K562 (cell line): ENCODE measurements around the gene TCIRG1. TPM values are rescaled to one million over a fixed set of nuclear protein-coding genes. Genes with fewer than 3 reads are reported as not detected.
"Not testable (repeated sequence)": the region's sequence is repeated elsewhere in the genome, so short reads cannot be mapped to it uniquely, and the experiment has no call there.

Experiments used
- ATAC-seq: fragments of 200-7000 bp; cut with Tn5 transposase; 3 replicates; pipeline ENCODE4 v1.9.1; 2020; ENCODE audit warnings: moderate library complexity
- BruUV-seq: library from RNA; stranded (reverse); fragments of 400-500 nt; replicated peaks from 2 replicates; lab custom pipeline; 2021; lab: Mats Ljungman, UMichigan
- CTCF ChIA-PET: fragments of 300-600 bp; formaldehyde crosslinking; extraction: SDS; loops from one replicate; lab custom pipeline; 2021; ENCODE audit warnings: low intra/inter-chr PET ratio; lab: Yijun Ruan, JAX
- POLR2A ChIA-PET: fragments of 300-600, 350-650 bp; sonication (Branson Sonifier 250); formaldehyde crosslinking; extraction: SDS; loops from one replicate; lab custom pipeline; 2021; ENCODE audit warnings: antibody characterized with exemption, inconsistent platforms; lab: Yijun Ruan, JAX
- DNase-seq, 4 experiments: peaks; one replicate each; pipeline versions ENCODE4 v3.0.0 to v3.0.0-alpha.2; 2011 to 2018; ENCODE audit warnings: low spot score in 3 of 4, mixed read lengths in 3 of 4; ENCODE audit errors: extremely low read depth in 1 of 4
- FAIRE-seq: peaks from 2 replicates; lab custom pipeline; 2011; peaks lifted over from hg19 to GRCh38; lab: Jason Lieb, UNC
- H2AFZ ChIP-seq: 2 replicates; pipeline ENCODE4 v1.6.0; 2011; ENCODE audit warnings: low read depth, low read length, control low read depth, inconsistent platforms
- H3K27ac ChIP-seq: fragments of 200-600 bp; 3 replicates; pipeline ENCODE4 v1.8.0; 2011; ENCODE audit warnings: low read depth, mild to moderate bottlenecking, control low read depth, inconsistent platforms, low read length, moderate library complexity, mixed read lengths; ENCODE audit errors: extremely low read depth
- H3K27me3 ChIP-seq, 2 experiments: fragments of 300-600 bp in 1 of 2; 2 replicates in 1 of 2; 3 replicates in 1 of 2; pipeline versions ENCODE4 v1.6.0 to v1.8.0; 2011; ENCODE audit warnings: inconsistent platforms in 2 of 2, low read length in 2 of 2, mild to moderate bottlenecking in 1 of 2, mixed read lengths in 1 of 2, moderate library complexity in 1 of 2; ENCODE audit not compliant: control insufficient read depth in 2 of 2, insufficient read depth in 2 of 2
- H3K36me3 ChIP-seq: fragments of 300-600 bp; 3 replicates; pipeline ENCODE4 v1.8.0; 2011; ENCODE audit warnings: mild to moderate bottlenecking, low read length, inconsistent platforms; ENCODE audit not compliant: control insufficient read depth, insufficient read depth
- H3K4me1 ChIP-seq, 2 experiments: fragments of 200-600 bp in 1 of 2; replicated peaks in 1 of 2; 2 replicates in 1 of 2; 3 replicates in 1 of 2; pipeline versions ENCODE4 v1.5.1 to v1.8.0; 2011; ENCODE audit warnings: inconsistent platforms in 2 of 2, low read length in 2 of 2, mild to moderate bottlenecking in 1 of 2, mixed read lengths in 1 of 2, moderate library complexity in 1 of 2; ENCODE audit not compliant: control insufficient read depth in 2 of 2, insufficient read depth in 2 of 2
- H3K4me2 ChIP-seq: 2 replicates; pipeline ENCODE4 v1.6.1; 2011; ENCODE audit warnings: low read length, control low read depth, inconsistent platforms, mixed read lengths; ENCODE audit not compliant: insufficient read depth
- H3K4me3 ChIP-seq: fragments of 200-600 bp; sonication (generic), shearing (Covaris generic); 2 replicates; pipeline ENCODE4 v1.5.1; 2016; ENCODE audit warnings: control low read depth, inconsistent platforms
- H3K79me2 ChIP-seq: fragments of 200-600 bp; 3 replicates; pipeline ENCODE4 v1.8.0; 2011; ENCODE audit warnings: low read length, inconsistent platforms; ENCODE audit not compliant: control insufficient read depth, insufficient read depth
- H3K9ac ChIP-seq, 2 experiments: 2 replicates each; pipeline versions ENCODE4 v1.6.0 to v1.6.1; 2011; ENCODE audit warnings: low read depth in 2 of 2, low read length in 2 of 2, control low read depth in 1 of 2, inconsistent platforms in 1 of 2, mild to moderate bottlenecking in 1 of 2, mixed read lengths in 1 of 2; ENCODE audit not compliant: insufficient read depth in 1 of 2
- H3K9me1 ChIP-seq: one replicate; pipeline ENCODE4 v1.6.0; 2011; ENCODE audit warnings: inconsistent platforms, mild to moderate bottlenecking, low read length, moderate library complexity; ENCODE audit not compliant: control insufficient read depth, insufficient read depth
- H3K9me3 ChIP-seq: replicated peaks from 2 replicates; pipeline ENCODE4 v1.5.1; 2011; ENCODE audit warnings: low read depth, low read length, inconsistent platforms; ENCODE audit not compliant: control insufficient read depth, insufficient read depth
- H4K20me1 ChIP-seq: replicated peaks from 2 replicates; pipeline ENCODE4 v1.6.1; 2011; ENCODE audit warnings: low read length, inconsistent platforms, mixed read lengths; ENCODE audit not compliant: control insufficient read depth, insufficient read depth
- WGBS: fragments of 100-300 bp; shearing (Covaris generic); methylation state at CpG from one replicate; pipeline ENCODE4 v1.1.6; 2016; ENCODE audit warnings: low coverage, mixed read lengths; ENCODE audit not compliant: insufficient coverage; ENCODE audit errors: missing lambda C conversion rate; 5-methylcytosine and 5-hydroxymethylcytosine counted together
- in situ Hi-C: fragments of 300-500 bp; cut with MboI; formaldehyde crosslinking; loops from 4 replicates; pipeline ENCODE4 v1.15.0; 2018; ENCODE audit warnings: inconsistent platforms, mixed read lengths
- intact Hi-C: fragments of 100-400 bp; cut with micrococcal nuclease; formaldehyde crosslinking; loops from 2 replicates; pipeline ENCODE4 v1.14.2; 2022
- polyA plus RNA-seq, 8 experiments: library from polyadenylated mRNA; depleted of rRNA in 4 of 8; stranded (reverse) in 5 of 8; unstranded in 3 of 8; fragments of >200 nt; fragmentation: Nextera tagmentation in 2 of 8; fragmentation: Illumina TruSeq in 1 of 8; extraction: Ambion mirVana in 2 of 8; extraction: Trizol in 1 of 8; gene quantifications; 2 replicates each; pipeline versions ENCODE4 v1.2.1 to v1.2.3, GENCODE V29; 2011 to 2014; ENCODE audit warnings: inconsistent platforms in 1 of 8, missing spikeins in 1 of 8
- total RNA-seq, 7 experiments: library from RNA; depleted of rRNA in 6 of 7; stranded (reverse); fragments of >200 nt in 6 of 7; fragmentation: Illumina TruSeq in 2 of 7; extraction: Trizol in 2 of 7; gene quantifications; 2 replicates each; pipeline versions ENCODE4 v1.2.1 to v1.2.3, GENCODE V29; 2011 to 2021; ENCODE audit warnings: low replicate concordance in 1 of 7
- TF ChIP-seq, protein P1 (sequence below): sonication (generic); formaldehyde crosslinking; IDR thresholded peaks from 2 replicates; pipeline ENCODE4 v1.8.1; 2023; ENCODE audit warnings: mild to moderate bottlenecking, missing genetic modification reagents

TCIRG1 gene
- total and polyA plus RNA-seq, 9 of the 15 experiments (the other 6 are each of a cell fraction or from before 2014, with no cell fraction given) = 0.49 to 143 (median 24.4) TPM

GRCh38 chr11:67991347-67992121 is 47.3 kb upstream of the TCIRG1 start:
- POLR2A ChIA-PET, H3K36me3 ChIP-seq, H3K4me2 ChIP-seq, FAIRE-seq, H3K9ac ChIP-seq, H3K27me3 ChIP-seq, CTCF ChIA-PET, H3K27ac ChIP-seq, DNase-seq, H3K79me2 ChIP-seq, intact Hi-C loops, H3K9me3 ChIP-seq, H4K20me1 ChIP-seq, H3K9me1 ChIP-seq, H3K4me3 ChIP-seq, H2AFZ ChIP-seq, ATAC-seq, BruUV-seq, in situ Hi-C loops: not testable (repeated sequence)
- H3K4me1 ChIP-seq = peaks cover 3 to 15% of the 10 kb centered on the region in 2 experiments; a peak in 3 of 5 replicates
- 58% methylated on average over 21 of the region's 70 CpGs for WGBS
- TF ChIP-seq, protein P1, sequence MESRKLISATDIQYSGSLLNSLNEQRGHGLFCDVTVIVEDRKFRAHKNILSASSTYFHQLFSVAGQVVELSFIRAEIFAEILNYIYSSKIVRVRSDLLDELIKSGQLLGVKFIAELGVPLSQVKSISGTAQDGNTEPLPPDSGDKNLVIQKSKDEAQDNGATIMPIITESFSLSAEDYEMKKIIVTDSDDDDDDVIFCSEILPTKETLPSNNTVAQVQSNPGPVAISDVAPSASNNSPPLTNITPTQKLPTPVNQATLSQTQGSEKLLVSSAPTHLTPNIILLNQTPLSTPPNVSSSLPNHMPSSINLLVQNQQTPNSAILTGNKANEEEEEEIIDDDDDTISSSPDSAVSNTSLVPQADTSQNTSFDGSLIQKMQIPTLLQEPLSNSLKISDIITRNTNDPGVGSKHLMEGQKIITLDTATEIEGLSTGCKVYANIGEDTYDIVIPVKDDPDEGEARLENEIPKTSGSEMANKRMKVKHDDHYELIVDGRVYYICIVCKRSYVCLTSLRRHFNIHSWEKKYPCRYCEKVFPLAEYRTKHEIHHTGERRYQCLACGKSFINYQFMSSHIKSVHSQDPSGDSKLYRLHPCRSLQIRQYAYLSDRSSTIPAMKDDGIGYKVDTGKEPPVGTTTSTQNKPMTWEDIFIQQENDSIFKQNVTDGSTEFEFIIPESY (CRISPR knock-in tag) = peak; percentile 63; the same call in 1 of the 2 replicates
